Natural killer cell (primary cell): ENCODE results near the gene MITF. TPM values are rescaled to one million over a fixed set of nuclear protein-coding genes. Genes with fewer than 3 reads are reported as not detected.

ENCODE experiments used
- ATAC-seq, 3 donors: fragments of 150-1000 bp in 2 of 3; fragments of 200-7000 bp in 1 of 3; cut with Tn5 transposase; 1 replicate in 1 of 3; 2 replicates in 2 of 3; pipeline ENCODE4 v1.10.0; 2021; ENCODE audit warnings: mild to moderate bottlenecking in 2 of 3, moderate library complexity in 2 of 3
- DNase-seq, 2 donors: peaks; one replicate each; pipeline versions ENCODE4 v3.0.0 to v3.0.0-alpha.2; 2013 to 2021; ENCODE audit warnings: mixed read lengths in 1 of 2
- H3K27ac ChIP-seq: one replicate; pipeline ENCODE4 v1.5.1; 2013; ENCODE audit warnings: mild to moderate bottlenecking, low read length
- H3K27me3 ChIP-seq: one replicate; pipeline ENCODE4 v1.6.1; 2013; ENCODE audit warnings: low read length; ENCODE audit not compliant: control insufficient read depth, insufficient read depth
- H3K36me3 ChIP-seq: one replicate; pipeline ENCODE4 v1.6.1; 2013; ENCODE audit warnings: low read length; ENCODE audit not compliant: control insufficient read depth, insufficient read depth
- H3K4me1 ChIP-seq: one replicate; pipeline ENCODE4 v1.6.1; 2013; ENCODE audit warnings: low read length; ENCODE audit not compliant: control insufficient read depth, insufficient read depth
- H3K4me3 ChIP-seq: one replicate; pipeline ENCODE4 v1.5.1; 2013; ENCODE audit warnings: low read length
- H3K9me3 ChIP-seq: one replicate; pipeline ENCODE4 v1.6.1; 2013; ENCODE audit warnings: low read length; ENCODE audit not compliant: control insufficient read depth, insufficient read depth
- H3K27ac Mint-ChIP-seq, 2 donors: one replicate each; pipeline ENCODE4 v1.8.0; 2022; ENCODE audit warnings: mild to moderate bottlenecking in 2 of 2, mixed read lengths in 2 of 2, moderate library complexity in 1 of 2
- H3K27me3 Mint-ChIP-seq, 2 donors: one replicate each; pipeline ENCODE4 v1.8.0; 2022; ENCODE audit warnings: low read depth in 2 of 2, mixed read lengths in 2 of 2
- H3K36me3 Mint-ChIP-seq: one replicate; pipeline ENCODE4 v1.8.0; 2022; ENCODE audit warnings: mixed read lengths
- H3K4me1 Mint-ChIP-seq, 2 donors: one replicate each; pipeline ENCODE4 v1.8.0; 2022; ENCODE audit warnings: mixed read lengths in 2 of 2
- H3K4me3 Mint-ChIP-seq: one replicate; pipeline ENCODE4 v1.8.0; 2022; ENCODE audit warnings: mild to moderate bottlenecking, moderate library complexity, mixed read lengths
- H3K9me3 Mint-ChIP-seq, 2 donors: one replicate each; pipeline ENCODE4 v1.8.0; 2022; ENCODE audit warnings: mixed read lengths in 2 of 2
- WGBS: methylation state at CpG from one replicate; pipeline ENCODE4 v1.1.7; 2013; ENCODE audit warnings: missing lambda C conversion rate; ENCODE audit not compliant: insufficient coverage; 5-methylcytosine and 5-hydroxymethylcytosine counted together
- intact Hi-C: fragments of 100-400 bp; cut with micrococcal nuclease; formaldehyde crosslinking; loops from one replicate; pipeline ENCODE4 v1.14.2; 2022
- total RNA-seq, 4 donors: library from RNA; stranded (reverse); fragments of 120-200 nt in 1 of 4; gene quantifications; one replicate each; pipeline versions ENCODE4 v1.2.3 to v1.2.4, GENCODE V29; 2013 to 2022
- TF ChIP-seq, protein P1 (sequence below): fragments of 200-600 bp; IDR thresholded peaks from one replicate; pipeline ENCODE4 v1.8.0; 2022; ENCODE audit warnings: antibody characterized with exemption

Gene MITF
- total RNA-seq, 3 donors from 2014 or later (not counting 1 experiment from before 2014, with no cell fraction given): 0.23 to 1.5 (median 0.54) TPM

DNA sequence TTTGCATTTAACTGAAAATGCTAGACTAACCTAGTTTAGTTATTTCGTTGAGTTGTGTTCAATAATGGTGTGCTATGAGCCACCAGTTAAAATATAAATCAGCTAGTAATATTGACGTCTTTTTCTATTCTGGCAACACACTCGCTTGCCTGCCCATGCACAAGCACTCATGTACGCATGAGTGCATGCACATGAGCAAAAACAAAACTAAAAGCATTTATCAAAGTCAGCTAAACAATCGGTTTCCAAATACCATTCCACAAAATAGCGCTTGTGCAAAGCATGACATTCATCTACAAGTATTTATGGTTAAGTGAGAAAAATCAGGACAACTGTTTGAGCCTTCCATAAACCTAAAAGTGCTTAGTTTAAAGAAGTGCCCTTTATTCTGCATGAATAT, 247.2 kb downstream of the MITF start:
- 80% methylated on average over 4 of the region's 6 CpGs for WGBS
- Mint-ChIP-seq H3K36me3 (no peaks in the 10 kb centered on the region), H3K27ac (no peak overlapping the region), H3K4me1 (no peaks in the 10 kb centered on the region), H3K4me3 (no peak overlapping the region), H3K27me3 (peaks cover 0 to 3% of the 10 kb centered on the region in 2 donors), H3K9me3 (peaks cover 4 to 5% of the 10 kb centered on the region in 2 donors)
- no peaks in the 10 kb centered on the region for H3K36me3 ChIP-seq
- no peaks in the 10 kb centered on the region for H3K4me1 ChIP-seq
- no peak for DNase-seq
- H3K9me3 ChIP-seq: no peaks in the 10 kb centered on the region
- TF ChIP-seq, protein P1, sequence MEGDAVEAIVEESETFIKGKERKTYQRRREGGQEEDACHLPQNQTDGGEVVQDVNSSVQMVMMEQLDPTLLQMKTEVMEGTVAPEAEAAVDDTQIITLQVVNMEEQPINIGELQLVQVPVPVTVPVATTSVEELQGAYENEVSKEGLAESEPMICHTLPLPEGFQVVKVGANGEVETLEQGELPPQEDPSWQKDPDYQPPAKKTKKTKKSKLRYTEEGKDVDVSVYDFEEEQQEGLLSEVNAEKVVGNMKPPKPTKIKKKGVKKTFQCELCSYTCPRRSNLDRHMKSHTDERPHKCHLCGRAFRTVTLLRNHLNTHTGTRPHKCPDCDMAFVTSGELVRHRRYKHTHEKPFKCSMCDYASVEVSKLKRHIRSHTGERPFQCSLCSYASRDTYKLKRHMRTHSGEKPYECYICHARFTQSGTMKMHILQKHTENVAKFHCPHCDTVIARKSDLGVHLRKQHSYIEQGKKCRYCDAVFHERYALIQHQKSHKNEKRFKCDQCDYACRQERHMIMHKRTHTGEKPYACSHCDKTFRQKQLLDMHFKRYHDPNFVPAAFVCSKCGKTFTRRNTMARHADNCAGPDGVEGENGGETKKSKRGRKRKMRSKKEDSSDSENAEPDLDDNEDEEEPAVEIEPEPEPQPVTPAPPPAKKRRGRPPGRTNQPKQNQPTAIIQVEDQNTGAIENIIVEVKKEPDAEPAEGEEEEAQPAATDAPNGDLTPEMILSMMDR: no peak
- no peak overlapping the region for H3K4me3 ChIP-seq
- ATAC-seq: no peak
- no peak overlapping the region for H3K27ac ChIP-seq
- intact Hi-C loops: no loop called here
- H3K27me3 ChIP-seq: no peaks in the 10 kb centered on the region

DNA sequence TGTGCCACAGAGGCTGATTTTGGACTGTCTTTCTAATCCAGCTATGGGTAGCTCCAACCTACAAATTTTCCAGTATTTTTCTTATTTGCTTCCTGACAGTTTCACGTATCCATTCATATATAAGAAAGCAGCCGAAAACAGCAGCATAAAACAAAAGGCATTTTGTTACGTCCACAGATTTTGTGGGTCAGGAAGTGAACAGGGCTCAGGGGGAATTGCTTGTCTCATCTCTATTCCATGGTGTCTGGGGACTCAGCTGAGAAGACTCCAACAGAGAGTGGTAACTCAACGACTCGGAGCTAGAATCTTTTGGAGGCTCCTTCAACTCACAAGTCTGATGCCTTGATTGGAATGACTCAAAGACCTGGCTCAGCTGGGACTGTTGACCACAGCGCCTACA, 248.6 kb downstream of the MITF start:
- H3K27ac Mint-ChIP-seq: no peak overlapping the region
- Histone ChIP-seq H3K27ac (no peak overlapping the region), H3K4me3 (no peak overlapping the region), H3K9me3 (no peaks in the 10 kb centered on the region), H3K36me3 (no peaks in the 10 kb centered on the region), H3K4me1 (no peaks in the 10 kb centered on the region), H3K27me3 (no peaks in the 10 kb centered on the region)
- H3K27me3 Mint-ChIP-seq: peaks cover 0 to 3% of the 10 kb centered on the region in 2 donors
- H3K4me1 Mint-ChIP-seq: no peaks in the 10 kb centered on the region
- H3K9me3 Mint-ChIP-seq: peaks cover 5 to 7% of the 10 kb centered on the region in 2 donors
- no peak for ATAC-seq
- TF ChIP-seq, protein P1: no peak
- H3K36me3 Mint-ChIP-seq: no peaks in the 10 kb centered on the region
- WGBS: 94% methylated on average over 6 of the region's 6 CpGs
- H3K4me3 Mint-ChIP-seq: no peak overlapping the region
- intact Hi-C loops: no loop called here
- no peak for DNase-seq

DNA sequence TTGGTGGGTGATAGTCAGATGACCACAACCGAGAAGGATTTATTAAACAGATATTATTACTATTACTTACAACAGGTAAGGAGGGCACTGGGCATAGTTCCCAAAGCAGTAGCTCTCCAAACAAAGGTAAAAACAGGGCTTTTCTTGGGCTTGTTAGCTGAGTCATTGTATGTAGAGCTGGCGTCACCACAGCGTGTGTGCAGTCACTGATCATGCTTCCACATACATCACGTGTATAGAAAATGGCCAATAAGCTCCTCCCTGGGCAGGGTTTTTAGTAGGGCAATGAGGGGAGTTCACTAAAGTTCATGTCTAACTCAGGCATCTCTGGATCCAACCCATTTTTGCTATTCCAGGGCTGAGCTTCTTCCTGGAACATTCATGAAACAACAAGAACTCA, 254.5 kb downstream of the MITF start:
- H3K9me3 Mint-ChIP-seq: peaks cover 2 to 3% of the 10 kb centered on the region in 2 donors
- ATAC-seq (no peak), DNase-seq (no peak)
- WGBS: 92% methylated on average over 3 of the region's 4 CpGs
- no peak overlapping the region for H3K4me3 ChIP-seq
- H3K36me3 ChIP-seq: no peaks in the 10 kb centered on the region
- no peaks in the 10 kb centered on the region for H3K36me3 Mint-ChIP-seq
- H3K4me3 Mint-ChIP-seq: no peak overlapping the region
- no peak overlapping the region for H3K27ac Mint-ChIP-seq
- intact Hi-C loops: no loop called here
- no peak overlapping the region for H3K27ac ChIP-seq
- no peaks in the 10 kb centered on the region for H3K9me3 ChIP-seq
- H3K27me3 Mint-ChIP-seq: no peaks in the 10 kb centered on the region
- no peaks in the 10 kb centered on the region for H3K4me1 ChIP-seq
- TF ChIP-seq, protein P1: no peak
- no peaks in the 10 kb centered on the region for H3K4me1 Mint-ChIP-seq
- no peaks in the 10 kb centered on the region for H3K27me3 ChIP-seq

DNA sequence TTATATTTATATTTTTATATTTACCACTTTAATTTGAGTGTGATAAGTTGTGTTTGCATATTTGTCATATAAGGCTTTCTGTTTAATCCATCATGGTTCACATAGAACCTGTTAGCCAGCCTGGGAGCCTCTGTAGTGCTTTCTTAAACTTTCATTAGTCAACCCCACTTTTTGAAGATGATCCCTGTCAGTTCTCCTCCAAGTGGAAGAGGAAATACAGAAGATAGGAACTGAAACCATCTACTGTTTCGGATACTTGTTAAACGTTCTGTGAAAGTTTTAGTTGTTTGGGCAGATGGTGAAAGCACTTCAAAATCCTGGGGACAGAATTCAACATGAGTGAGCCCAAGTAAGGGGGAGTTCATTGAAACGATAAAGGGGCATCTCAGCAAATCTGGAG, 255.7 kb downstream of the MITF start:
- Histone ChIP-seq H3K4me3 (no peak overlapping the region), H3K27me3 (no peaks in the 10 kb centered on the region), H3K36me3 (no peaks in the 10 kb centered on the region), H3K4me1 (no peaks in the 10 kb centered on the region), H3K27ac (no peak overlapping the region), H3K9me3 (no peaks in the 10 kb centered on the region)
- WGBS: 52% methylated on average over 3 of the region's 3 CpGs
- no peak overlapping the region for H3K27ac Mint-ChIP-seq
- H3K4me3 Mint-ChIP-seq: no peak overlapping the region
- no peaks in the 10 kb centered on the region for H3K27me3 Mint-ChIP-seq
- TF ChIP-seq, protein P1: no peak
- intact Hi-C loops: no loop called here
- DNase-seq (no peak), ATAC-seq (no peak)
- peaks cover 0 to 3% of the 10 kb centered on the region in 2 donors for H3K9me3 Mint-ChIP-seq
- no peaks in the 10 kb centered on the region for H3K4me1 Mint-ChIP-seq
- no peaks in the 10 kb centered on the region for H3K36me3 Mint-ChIP-seq
